GM18873 (cell line): ENCODE results near the gene ERCC6L2.

Experiments
- ATAC-seq: cut with Tn5 transposase; IDR thresholded peaks from one replicate; pipeline ENCODE4 v1.9.1; 2021; ENCODE audit warnings: mild to moderate bottlenecking, moderate library complexity, moderate number of reproducible peaks; ENCODE audit not compliant: unreplicated experiment, low FRiP score

The ERCC6L2 gene, protein sequence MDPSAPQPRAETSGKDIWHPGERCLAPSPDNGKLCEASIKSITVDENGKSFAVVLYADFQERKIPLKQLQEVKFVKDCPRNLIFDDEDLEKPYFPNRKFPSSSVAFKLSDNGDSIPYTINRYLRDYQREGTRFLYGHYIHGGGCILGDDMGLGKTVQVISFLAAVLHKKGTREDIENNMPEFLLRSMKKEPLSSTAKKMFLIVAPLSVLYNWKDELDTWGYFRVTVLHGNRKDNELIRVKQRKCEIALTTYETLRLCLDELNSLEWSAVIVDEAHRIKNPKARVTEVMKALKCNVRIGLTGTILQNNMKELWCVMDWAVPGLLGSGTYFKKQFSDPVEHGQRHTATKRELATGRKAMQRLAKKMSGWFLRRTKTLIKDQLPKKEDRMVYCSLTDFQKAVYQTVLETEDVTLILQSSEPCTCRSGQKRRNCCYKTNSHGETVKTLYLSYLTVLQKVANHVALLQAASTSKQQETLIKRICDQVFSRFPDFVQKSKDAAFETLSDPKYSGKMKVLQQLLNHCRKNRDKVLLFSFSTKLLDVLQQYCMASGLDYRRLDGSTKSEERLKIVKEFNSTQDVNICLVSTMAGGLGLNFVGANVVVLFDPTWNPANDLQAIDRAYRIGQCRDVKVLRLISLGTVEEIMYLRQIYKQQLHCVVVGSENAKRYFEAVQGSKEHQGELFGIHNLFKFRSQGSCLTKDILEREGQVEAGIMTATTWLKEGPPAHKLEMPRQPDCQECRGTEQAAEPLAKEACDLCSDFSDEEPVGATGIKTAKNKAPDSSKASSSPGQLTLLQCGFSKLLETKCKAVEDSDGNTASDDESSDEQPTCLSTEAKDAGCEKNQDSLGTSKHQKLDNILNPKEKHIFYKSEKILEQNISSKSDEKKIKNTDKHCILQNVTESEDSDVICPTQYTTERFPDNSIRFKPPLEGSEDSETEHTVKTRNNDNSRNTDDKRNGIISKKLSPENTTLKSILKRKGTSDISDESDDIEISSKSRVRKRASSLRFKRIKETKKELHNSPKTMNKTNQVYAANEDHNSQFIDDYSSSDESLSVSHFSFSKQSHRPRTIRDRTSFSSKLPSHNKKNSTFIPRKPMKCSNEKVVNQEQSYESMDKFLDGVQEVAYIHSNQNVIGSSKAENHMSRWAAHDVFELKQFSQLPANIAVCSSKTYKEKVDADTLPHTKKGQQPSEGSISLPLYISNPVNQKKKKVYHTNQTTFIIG (N-terminal part only)

DNA sequence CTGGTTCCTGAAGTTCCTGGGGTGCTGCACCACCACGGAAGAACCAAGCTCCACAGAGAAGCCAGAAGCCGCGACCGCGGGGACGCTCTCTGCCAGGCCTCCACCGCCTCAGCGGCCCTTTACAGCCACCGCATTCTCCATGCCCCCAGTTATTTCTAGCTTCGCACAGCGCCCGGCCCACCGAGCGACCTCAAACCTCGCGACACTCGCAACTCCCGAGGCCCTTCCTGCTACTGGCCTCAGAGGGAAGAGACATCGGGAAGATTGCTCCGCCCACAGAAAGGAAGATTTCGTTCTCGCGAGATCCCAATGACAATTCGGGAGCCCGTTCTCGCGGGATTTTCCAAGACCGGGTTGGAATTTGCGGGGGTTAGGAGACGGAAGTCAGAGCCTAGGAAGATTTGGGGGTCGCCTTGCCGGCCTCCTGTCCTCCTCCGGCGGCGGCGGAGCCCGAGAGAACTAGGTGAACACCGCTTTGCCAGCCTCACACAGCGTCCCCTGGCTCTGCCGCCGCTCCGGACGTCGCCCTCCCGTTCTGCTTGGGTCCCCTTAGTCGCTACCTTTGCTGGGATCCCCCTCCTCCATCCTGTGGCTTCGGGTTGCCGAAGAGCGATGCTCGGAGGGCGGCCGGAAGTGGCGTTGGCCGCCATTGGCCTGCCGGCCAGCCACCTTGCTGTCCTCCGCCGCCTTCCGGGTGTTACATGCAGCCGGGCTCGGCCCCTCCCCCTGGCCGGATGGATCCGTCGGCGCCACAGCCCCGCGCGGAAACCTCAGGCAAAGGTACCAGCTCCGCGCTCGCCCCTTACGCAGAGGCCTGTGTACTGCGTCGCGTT is at the start of gene ERCC6L2:
ERCC6L2 (plus strand) TSS at position 387 of the 833 bp plus-strand sequence; CDS start at position 735, 348 bp downstream.
- peak; percentile 84 for ATAC-seq

DNA sequence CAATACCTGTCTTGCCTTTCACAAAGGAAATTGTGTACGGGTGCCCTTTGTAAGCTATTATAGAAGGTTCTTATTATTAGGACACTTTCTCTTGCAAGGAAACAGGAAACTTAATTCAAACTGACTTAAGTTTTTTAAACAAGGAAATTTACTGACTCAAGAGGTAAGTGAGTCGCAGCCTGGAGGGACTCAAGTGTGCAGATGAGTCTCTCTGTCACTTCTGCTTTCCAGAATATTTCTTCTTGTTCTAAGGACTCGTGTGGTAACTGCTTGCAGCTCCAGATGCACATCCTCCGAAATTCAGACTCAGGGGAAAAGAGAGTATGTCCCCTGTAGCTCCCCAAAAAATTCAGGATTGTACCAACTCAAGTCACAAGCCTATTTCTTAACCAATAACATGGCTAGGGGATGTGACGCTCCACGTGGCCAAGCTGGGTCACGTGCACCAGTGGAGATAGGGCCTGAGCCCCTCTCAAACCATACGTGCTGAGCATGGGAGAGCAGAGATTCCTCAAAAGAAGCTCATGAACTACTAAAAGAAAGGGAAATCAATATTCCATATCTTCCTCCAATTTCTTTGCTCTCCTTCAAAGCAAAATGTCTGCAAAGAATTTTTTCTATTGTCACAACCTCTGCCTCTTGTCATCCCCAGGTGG is 49.2 kb upstream of the ERCC6L2 start:
- no peak for ATAC-seq

DNA sequence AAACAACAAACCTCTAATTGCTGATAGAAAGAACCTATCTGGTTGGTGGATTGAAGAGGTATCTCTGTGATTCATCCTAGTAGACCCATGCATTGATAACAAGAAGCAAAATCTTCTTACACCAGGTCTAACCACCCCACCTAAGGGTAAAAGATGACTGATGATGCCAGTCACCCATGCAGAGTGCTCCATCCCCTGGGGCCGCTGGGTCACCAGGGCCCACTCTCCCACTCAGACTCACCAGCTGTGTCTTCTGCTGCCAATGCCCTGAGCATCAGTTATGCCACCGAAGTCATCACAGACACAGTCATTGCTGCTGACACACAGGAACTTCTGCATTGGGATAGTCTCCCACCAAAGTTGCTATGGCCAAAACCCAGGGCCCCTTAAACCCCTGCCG is 44.7 kb upstream of the ERCC6L2 start:
- no peak for ATAC-seq

DNA sequence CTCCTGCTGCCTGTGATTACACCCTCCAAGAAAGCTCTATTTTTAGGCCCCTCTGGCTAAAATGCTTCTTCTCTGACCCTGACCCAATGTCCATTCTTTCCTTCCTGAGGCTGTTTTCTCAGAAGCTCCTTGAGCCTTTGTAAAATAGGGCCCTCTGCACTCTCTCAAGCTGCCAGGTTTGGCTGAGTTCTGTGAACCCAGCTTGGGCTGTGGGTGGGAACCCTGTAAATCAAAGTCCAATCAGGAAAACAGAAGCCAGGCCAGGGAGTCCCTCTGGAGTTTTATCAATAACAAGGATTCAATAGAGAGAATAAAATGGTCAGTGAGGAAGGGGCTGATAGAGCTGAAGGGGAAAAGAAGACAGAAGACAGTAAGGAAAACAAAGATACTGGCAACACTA is 43.7 kb upstream of the ERCC6L2 start:
- ATAC-seq: no peak

DNA sequence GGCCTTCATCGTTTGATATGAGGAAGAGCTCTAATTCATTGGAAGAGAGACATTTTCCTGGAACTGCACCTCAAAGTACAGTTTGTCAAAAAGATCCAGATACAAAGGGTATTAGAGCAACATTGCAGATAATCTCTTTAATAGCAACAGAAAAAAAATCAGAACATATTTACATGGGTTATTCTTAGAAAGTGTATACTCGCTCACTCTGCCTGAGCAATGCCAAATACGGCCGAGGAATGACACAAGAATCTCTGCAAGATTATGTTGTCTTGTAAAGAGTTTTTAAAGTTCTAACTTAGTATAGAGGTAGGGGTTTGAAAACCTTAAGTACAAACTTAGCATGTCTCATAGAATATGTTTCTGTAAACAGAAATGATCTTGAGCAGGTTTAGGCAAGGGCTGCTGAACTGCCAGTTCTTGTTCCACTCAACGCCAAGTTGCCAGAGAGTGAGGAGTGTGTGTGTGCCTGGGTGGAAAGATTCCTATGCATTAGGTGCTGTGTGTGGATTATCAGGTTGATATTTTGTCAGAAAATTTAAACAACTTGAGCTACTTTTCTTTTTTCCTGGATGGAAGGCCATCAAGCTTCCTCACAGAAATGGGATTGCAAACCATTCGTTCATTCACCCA is 41.8 kb upstream of the ERCC6L2 start:
- ATAC-seq: no peak

DNA sequence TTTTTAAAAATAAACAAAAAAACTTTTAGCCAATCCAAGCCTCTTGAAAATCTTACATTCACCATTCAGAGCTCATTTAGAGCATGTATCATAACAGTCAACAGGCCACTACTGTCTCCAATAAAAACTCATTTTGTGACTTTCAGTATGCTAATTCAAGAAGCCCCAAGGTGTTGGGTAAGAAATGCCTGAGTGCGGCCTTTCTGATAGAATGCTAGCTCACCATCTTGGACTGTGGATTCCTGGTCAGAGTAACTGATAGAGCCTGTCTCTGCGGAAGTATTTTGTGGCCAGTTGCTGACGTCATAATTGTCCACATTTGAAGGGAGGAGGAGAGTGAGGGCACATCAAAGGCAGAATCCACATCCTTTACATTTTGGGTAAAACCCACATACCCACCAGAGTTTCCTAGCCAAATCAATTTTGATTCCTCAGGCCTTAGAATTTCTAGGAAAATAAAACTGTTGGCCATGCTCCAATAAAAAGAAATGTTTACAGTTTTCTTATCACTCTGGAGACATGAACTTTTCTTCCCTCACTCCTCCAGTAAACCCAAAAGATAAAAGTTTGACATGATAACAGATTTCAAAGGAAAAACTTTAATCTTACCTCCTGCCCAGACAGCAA is 41.1 kb upstream of the ERCC6L2 start:
- ATAC-seq: no peak

DNA sequence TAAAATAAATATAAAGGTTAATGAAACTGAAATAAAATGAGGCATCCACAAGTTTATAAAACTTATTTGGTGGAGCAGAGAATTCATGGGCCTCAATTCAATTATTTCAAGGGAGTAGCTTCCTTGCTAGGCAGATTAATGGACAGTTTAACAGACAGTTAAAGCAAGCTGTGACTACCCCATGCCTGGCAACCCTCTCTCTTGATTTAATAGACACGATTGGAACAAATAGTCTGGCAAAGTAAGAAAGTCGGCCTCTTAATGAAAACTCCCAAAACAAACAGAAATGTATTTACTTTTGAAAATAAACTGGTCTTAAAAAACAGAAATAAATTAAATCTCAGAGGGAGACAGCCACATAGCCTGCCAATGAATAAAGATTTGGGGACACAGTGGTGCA is 40.1 kb upstream of the ERCC6L2 start:
- ATAC-seq: no peak

DNA sequence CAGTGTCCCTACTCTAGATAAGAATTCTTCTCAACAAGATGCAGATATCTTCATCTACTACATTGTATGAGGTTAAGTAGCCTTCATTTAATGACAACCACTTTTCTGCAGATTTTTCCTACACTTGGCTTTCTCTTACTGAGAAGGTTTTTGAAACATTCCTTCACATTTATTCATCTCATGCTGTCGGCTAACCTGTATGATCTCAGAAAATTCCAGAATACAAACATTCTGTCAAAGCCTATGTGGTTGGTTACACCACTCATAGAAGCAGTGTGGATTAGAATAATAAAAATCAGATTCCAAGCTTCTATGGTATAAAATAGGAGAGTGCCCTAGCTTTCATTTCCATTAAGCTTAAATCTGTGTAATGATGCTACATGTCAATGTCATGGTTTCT is 39.4 kb upstream of the ERCC6L2 start:
- no peak for ATAC-seq

DNA sequence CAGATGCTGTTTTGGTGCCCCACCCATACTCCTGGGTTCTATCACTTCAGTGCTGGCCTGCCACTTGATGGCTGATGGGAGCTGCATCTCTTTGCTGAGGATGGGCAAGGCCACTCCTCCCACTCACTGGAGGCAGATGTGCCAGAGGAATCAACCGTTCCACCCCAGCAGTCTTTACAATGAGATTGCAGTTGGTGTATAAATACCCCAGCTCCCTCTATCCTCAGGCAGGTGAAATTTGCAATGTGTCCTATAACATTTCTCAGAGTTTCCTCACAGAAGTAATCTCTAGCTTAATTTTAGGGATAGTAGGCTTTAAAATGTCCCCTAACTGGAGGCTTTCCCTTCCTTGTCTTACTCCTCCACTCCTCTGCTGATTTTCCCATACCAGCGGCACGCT is 36.5 kb upstream of the ERCC6L2 start:
- no peak for ATAC-seq

DNA sequence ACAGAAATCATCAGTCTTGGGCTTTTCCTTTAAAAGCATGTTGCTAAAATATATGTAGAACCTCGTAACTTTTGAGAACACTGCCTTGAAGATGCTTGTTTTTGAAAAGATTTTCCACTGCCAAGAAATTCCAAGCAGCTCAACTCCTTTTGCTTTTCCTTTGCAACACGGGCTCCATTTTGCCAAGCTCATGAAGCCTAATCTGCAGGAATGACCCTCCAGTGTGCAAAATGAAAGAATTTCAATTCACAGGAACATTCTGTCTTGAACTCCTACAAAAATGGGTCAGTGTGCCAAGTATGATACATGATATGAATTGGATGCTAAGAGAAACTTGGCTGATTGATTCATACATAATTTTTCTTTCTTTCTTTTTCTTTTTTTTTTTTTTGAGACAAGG is 35.4 kb upstream of the ERCC6L2 start:
- no peak for ATAC-seq

DNA sequence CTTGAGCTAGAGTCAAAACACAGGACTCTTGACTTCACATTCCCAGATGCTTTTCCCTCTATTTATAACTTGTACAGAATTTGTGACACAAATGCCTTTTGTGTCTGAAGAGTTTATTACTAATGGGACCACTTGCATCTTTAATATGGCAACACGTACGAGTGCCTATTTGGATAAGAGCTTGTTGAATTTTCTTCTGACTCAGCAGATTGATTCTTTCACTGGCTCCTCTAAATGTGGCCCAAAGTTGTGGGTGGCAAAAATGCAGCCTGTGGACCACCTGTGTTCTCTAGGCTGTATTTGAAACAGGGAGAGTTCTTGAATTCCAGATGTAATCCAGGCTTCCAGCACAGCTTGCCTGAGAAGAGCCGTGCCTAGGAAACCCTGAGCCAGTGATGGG is 34.1 kb upstream of the ERCC6L2 start:
- ATAC-seq: no peak

DNA sequence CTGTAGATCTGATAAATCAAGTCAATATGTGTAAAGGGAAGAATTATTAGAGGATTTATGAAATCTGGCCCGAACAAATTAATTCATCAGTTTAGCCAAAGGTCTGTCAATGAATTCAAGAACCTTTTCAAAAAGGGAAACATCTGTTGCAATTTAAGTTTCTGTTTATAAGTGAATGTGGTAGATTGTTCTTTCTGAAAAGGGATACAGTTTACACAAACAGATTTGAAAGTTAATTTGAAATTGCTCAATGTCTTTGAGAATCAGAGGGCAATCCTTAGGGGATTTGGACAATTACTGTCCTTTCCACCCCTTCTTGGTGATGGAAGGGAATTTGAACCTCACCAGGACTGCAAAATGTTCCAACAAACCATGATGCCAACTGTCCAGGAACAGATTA is 29.7 kb upstream of the ERCC6L2 start:
- ATAC-seq: no peak

DNA sequence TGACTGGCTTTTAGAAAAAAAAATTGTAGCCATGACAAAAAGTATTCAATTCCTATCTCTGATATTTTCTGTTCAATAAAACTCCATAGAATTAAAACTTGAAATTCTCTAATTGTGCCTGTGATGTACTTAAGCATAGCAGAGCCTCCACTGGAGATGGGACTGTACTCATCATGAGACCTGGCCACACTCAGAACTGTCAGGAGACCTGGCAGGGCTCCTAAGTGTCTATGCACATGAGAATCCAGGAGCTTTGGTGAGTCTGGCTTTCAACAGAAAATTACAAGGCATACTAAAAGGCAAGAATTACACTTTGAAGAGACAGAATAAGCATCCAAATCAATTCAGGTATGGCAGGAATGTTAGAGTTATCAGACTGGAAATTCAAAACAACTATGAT is 26.7 kb upstream of the ERCC6L2 start:
- no peak for ATAC-seq

DNA sequence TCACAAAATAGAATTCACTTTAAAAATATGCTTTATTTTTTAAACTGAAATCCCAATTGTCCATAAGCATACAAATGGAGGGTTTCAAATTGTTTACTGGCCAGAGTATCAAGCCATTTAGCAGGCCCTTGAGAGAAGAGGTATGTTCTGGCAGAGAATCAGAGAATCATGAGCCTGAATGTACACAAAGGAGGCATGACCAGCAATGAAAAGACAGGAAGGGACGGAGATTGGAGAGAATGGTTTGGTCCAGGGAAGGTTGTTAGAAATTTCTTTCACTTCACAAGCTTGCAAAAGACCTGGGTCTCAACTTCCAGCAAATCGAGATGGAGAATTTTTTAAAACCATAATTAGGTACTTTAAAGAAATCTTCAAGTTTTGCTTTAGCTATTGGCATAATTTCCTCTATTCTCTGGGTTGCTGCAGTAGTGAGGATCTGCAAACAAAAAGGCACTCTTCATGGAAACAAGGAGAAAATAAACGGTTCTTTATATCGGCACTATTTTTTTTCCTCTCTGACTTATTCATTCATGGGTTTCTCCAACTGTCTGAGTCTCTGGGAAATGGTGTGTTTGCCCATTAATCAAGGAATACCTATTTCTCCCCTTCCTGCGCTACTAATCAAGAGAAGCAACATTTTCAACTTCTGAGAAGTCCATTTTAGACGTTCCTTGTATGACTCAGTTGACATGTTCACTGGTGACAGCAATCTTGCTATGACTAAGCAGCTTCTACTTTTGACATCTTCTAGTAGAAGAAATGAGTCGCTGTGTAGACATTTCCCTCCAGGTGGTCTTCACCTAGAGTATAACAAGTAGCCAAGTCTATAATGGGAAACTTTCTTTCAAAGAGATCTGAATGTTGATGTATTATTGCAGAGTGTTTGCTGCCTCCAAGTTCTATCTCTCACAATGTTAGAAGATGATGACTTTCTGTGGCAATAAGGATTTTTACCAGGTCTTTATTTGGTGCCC is 23.1 kb upstream of the ERCC6L2 start:
- ATAC-seq: peak; percentile 95

DNA sequence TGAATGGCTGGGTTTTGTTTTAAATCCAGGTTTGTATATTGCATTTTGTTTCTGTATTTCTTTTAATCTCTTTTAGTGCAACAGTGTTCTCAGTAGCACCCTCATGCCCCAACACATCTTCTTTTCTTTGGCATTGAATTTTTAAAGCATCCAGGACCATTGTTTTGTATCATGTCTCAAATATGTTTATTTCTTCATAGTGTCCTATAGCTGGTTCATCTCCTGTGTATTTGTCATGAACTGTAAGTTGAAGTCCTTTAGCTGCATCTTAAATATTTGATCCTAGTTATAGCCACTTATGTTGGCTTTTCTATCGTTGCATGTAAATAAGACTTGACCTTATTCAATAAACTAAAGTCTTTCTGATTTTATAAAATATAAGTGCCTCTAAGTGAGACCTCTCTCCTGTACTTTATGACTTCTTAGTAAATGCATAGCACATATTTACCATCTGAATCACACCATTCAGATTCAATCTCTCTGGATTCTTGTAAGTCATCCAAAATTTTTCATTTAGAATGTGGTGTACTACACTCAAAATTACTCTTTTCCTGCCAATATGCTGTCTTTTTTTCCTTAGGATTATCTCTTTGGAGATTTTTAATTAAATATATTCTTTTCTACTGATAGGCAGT is 21.0 kb upstream of the ERCC6L2 start:
- no peak for ATAC-seq

DNA sequence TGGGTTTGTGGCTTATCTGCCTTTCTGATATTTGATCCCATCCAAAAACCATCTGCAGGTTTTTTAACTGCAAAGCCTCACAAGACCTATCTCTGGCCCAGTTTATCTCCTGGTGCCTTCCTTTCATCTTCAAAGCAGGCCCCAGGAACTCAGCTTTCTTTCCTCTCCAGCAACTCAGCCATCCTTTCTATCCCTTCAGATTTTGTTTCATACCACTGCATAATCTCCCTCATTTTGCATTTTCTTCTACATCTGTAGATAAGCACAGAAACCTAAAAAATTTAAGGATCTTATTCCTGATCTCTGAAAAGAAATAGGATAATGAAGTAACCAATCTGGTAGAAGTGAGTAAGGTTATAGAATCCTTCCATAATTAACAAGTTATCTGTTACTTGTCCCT is 19.5 kb upstream of the ERCC6L2 start:
- no peak for ATAC-seq

DNA sequence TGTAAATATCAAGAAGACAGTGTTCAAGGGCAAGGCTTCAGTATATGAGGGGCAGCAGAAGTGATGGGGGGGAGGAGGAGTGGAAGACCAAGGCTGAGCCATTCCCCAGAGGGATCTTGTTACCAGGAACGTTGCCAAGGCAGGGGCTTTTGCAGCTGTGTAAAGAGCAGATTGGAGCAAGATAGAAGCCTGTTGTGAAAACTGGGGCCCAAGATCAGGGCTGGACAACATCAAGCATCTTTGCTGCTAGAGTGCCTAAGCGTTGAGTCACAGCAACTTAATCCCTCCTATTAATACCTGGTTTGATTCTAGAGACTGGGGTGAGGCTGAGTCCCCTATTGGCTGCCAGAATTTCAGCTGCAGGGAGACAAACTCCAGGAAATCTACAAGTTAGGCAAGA is 18.4 kb upstream of the ERCC6L2 start:
- ATAC-seq: no peak
